PFSK-1 (cell line): ENCODE results near the gene EVA1A.

Experiments used
- POLR2AphosphoS5 ChIP-seq: IDR thresholded peaks from 2 replicates; pipeline ENCODE4 v1.6.1; 2012; ENCODE audit warnings: low read depth, mild to moderate bottlenecking, control low read depth, low read length, moderate library complexity
- REST ChIP-seq, 2 experiments: IDR thresholded peaks; 2 replicates each; pipeline versions ENCODE4 v1.6.1 to v1.8.0; 2011 to 2012; ENCODE audit warnings: low read depth in 2 of 2, low read length in 2 of 2, control low read depth in 1 of 2, inconsistent platforms in 1 of 2, mild to moderate bottlenecking in 1 of 2, moderate library complexity in 1 of 2; ENCODE audit not compliant: insufficient read depth in 1 of 2
- TAF1 ChIP-seq: IDR thresholded peaks from 2 replicates; pipeline ENCODE4 v1.6.1; 2012; ENCODE audit warnings: low read length, control low read depth, borderline replicate concordance; ENCODE audit not compliant: insufficient read depth

GRCh38 chr2:75497256-75497655 lies 63.5 kb downstream of the EVA1A start:
- TF ChIP-seq REST (IDR thresholded peaks at IDR 0.05; ENCODE audit: insufficient read depth in 1 of 2, low read depth in 2 of 2, low read length in 2 of 2) (no peak), POLR2AphosphoS5 (no peak), TAF1 (no peak)
